EL (cell line): ENCODE measurements around the gene CACNA1C.
A peak's percentile ranks its signal among the peaks of the same experiment; 100 is the strongest.

ENCODE experiments used
- DNase-seq: peaks from one replicate; pipeline ENCODE4 v3.0.0-alpha.2; 2016

CACNA1C gene

DNA sequence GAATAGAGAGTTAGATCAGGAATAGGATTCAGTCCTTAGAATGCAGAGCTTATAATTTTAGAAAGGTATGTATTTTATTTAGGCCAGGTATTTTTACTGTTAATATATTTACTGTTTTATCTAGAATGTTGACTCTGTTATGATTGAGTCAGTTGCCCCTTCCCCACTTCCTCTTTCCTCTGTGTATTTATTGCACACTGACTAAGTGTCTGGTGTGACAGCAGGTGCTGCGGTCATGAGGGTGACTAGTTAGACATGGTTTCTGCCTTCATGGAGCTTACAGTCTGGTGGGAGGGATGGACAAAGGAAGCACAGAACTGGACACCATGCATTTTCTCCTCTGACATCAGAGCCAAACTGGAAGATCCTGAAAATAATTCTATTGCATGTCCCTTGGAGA, 159.8 kb downstream of the CACNA1C start:
- DNase-seq, result no peak

GRCh38 chr12:2212971-2213869, 160.4 kb downstream of the CACNA1C start:
- DNase-seq, result no peak

GRCh38 chr12:2214411-2214810, 161.6 kb downstream of the CACNA1C start:
- DNase-seq, result no peak

GRCh38 chr12:2215709-2216560, 163.1 kb downstream of the CACNA1C start:
- DNase-seq, result no peak

- no peak for DNase-seq
Measured at GRCh38 chr12:2218706-2219105, 165.9 kb downstream of the CACNA1C start.

DNA sequence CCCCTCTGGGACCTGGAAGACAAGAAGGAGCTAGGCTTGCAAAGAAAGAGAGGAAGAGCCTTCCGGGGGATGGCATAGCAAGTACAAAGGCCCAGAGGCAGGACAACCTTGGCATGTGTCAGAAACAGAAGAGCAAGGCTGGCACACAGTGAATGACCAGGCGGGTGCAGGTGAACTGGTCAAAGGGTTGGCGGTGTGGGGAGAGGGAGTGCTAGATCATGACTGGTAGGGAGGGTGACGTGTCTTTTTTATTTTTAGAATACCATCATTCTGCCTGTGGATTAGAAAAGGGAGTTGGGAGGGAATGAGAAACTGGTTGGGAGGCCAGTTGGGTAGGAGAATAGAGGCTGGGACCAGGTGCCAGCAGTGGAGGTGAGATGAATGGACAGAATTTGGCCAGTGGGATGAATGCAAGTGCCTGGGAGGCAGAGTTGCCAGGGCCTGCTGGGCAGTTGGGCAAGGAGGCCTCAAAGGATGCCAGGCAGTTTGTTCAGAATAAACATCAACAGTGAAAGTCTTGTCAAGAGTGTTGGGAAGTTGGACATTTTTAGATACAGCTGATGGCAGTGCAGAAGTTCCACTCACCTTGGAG, 168.3 kb downstream of the CACNA1C start:
- no peak for DNase-seq

DNA sequence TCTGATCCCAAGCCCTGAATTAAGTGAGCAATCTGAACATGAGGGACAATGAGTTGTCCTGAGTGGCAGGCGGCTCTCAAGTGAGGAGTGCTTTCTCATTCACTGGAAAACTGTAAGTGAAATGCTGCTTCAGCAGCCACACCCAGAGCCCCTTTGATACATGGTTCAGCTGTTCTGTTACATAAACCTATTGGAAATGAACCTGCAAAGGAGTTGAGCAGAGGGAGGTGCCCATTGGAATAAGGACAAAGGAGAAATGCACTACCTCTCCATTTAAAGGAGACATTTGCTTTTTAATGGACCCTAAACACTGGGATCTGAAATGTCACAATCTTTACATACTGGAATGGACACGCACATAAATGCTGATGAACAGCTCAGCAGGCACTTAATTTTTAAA, 169.9 kb downstream of the CACNA1C start:
- DNase-seq, result no peak

GRCh38 chr12:2224961-2225360, 172.2 kb downstream of the CACNA1C start:
- DNase-seq, result no peak

DNA sequence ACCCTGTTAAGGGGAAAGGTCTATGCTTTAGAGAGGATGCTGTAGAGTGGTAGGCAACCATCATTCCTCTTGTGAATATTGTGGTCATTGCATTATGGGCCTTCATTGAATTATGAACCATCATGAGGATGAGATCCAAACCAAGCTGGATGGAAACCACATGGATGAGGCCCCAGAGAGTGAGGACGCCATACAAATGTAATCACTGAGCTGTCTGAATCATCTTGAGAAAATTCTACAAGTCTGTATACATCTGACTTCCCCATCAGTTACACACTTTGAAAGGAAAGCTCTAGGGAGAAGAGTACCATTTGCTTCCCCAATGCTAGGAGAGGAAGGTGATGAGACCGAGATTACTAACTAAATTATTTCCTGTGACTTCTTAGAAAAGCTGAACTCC, 172.9 kb downstream of the CACNA1C start:
- DNase-seq, result no peak

DNA sequence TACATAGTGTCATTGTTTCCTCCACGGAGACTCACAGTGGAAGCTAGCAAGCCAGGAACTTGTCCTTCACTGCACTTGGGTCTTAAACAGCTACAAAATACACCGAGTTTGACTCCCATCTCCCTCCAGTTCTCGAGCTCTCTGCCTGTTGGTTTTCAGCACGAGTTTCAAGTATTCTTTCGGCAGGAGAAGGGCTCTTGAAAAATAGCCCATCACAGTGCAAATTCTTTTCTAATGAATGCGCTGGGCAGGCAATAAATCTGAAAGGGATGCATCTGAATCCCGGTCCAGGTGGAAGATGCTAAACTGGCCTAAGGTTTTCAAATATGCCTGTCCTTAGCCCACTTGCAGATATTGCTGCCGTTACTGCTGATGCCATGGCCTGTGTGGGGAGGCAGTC, 173.9 kb downstream of the CACNA1C start:
- DNase-seq, result no peak

DNA sequence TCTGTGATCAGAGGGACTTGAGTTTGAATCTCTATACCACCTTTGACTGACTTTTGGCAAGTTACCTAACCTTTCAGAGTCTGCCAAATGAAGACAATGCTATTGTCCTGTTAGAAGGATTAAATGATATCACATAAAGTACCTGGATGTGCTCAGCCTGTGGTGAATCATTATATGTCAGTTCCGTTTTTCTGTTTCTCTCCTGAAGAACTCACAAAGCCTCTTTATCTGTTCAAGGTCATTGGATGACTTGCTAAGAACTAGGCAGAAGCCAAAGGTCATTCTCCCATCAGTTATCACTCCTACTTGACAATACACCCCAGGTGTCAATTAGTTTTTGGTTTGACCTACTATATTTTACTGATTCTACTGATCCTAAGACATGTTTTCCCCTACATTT, 174.6 kb downstream of the CACNA1C start:
- DNase-seq, result no peak

GRCh38 chr12:2228535-2228934, 175.7 kb downstream of the CACNA1C start:
- DNase-seq, result no peak

- DNase-seq, result no peak
Measured at GRCh38 chr12:2229661-2230539, 177.1 kb downstream of the CACNA1C start.

- DNase-seq, result no peak
Measured at GRCh38 chr12:2231011-2231595, 178.3 kb downstream of the CACNA1C start.

DNA sequence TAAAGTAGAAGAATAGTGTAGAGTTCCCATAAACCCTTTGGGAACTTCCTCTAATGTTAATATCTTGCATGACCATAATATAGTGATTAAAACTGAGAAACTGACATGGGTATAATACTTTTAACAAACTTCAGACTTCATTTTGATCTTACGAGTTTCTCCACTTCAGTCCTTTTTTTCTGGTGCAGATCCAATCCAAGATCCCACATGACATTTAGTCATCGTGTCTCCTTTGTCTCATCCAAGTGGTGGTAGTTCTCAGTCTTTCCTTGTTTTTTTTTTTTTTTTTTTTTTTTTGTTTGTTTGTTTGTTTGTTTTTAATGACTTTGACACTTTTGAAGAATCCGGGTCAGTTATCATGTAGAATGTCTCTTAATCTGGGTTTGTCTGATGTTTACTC, 179.2 kb downstream of the CACNA1C start:
- DNase-seq, result no peak

DNA sequence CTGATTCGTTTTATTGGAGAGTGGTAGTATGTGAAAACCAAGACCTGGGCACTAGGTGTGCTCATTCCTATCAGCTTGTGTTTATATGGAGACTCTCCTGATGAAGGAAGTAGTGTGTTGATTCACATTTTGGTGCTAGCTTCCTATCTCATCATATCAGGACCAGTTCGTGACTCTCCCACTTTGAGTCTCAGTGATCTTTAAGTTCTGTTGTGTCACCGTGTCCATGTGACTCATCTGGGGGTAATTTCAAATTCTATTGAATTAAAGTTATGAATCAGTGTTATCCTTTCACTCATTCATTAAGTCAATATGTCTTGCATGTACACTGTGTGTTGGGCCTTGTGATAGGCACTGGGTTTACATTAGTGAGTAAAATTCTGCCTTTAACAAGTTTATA, 180.2 kb downstream of the CACNA1C start:
- peak; percentile 62 for DNase-seq

DNA sequence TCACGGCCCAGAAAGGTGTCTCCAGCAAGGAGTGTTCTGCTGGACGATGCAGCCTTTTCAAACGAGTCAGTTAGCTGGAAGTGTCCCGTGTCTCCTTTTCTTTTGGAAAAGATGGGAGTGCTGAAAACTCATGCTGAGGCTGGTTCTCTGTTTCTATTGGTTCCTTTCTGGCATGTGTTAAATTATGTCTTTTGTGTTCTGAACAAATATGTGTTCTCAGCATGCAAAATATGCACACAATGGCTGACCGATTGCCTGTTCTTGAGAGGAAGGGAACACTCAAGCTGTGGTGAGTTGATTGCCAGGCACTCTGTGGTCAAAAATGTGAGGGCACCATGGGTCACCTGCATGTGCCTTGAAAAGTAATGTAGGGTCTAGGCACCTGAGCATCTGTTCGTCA, 181.3 kb downstream of the CACNA1C start:
- no peak for DNase-seq

- DNase-seq, result no peak
Measured at GRCh38 chr12:2234646-2235350, 182.0 kb downstream of the CACNA1C start.

DNA sequence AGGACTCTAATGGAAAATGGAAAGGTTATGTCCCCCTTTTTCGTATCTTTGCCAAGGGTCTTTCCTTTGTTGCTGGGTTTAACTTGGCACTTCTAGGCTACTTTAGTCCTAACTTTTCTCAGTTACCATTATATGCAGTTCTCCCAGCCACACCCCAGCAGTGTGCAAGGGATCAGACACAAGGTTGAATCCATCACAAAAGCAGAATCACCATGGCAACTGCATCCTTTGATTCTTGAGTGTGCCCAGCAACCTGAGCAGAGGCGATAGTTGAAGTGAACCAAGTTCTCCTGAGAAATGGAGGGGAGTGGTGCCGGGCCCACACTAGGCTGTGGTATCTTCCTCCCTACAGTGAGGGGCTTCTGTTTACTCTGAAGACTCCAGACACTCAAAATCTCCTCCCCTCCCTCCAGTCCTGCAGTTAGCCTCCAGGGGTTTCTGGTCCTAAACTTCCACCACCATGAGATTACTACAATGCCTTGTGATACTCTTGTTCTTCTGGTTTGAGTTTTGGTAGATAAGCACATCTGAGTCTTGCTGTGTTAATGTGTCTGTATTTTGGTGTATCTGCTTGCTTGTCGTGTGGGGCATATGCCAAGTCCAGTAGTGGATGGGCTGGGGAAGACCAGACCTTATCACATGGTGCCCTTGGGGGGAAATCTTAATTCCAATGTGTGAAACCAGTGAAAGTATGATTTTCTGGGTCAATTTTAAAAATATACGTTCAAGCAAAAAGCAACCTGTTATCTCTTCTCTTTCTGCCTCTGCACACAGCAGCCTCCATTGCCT, 183.9 kb downstream of the CACNA1C start:
- no peak for DNase-seq

- no peak for DNase-seq
Measured at GRCh38 chr12:2238111-2238510, 185.3 kb downstream of the CACNA1C start.
